HUES48 (cell line): Measurements from ENCODE around the gene UBE2R2.
"Not testable (repeated sequence)": the region's sequence is repeated elsewhere in the genome, so short reads cannot be mapped to it uniquely, and the experiment has no call there.

Experiments used
- H3K27ac ChIP-seq: one replicate; pipeline ENCODE4 v1.7.0; 2013; ENCODE audit warnings: low read depth, low read length, inconsistent platforms
- H3K27me3 ChIP-seq: 2 replicates; pipeline ENCODE4 v1.6.1; 2013; ENCODE audit warnings: mild to moderate bottlenecking, low read length; ENCODE audit not compliant: control insufficient read depth, insufficient read depth
- H3K36me3 ChIP-seq: 2 replicates; pipeline ENCODE4 v1.6.1; 2013; ENCODE audit warnings: low read length; ENCODE audit not compliant: control insufficient read depth, insufficient read depth
- H3K4me1 ChIP-seq: 2 replicates; pipeline ENCODE4 v1.6.1; 2013; ENCODE audit warnings: mild to moderate bottlenecking, low read length; ENCODE audit not compliant: control insufficient read depth, insufficient read depth
- H3K4me3 ChIP-seq: 2 replicates; pipeline ENCODE4 v1.5.1; 2013; ENCODE audit warnings: mild to moderate bottlenecking, low read depth, low read length
- H3K9ac ChIP-seq: 2 replicates; pipeline ENCODE4 v1.6.1; 2013; ENCODE audit warnings: mild to moderate bottlenecking, low read depth, low read length, moderate library complexity
- H3K9me3 ChIP-seq: 2 replicates; pipeline ENCODE4 v1.6.1; 2013; ENCODE audit warnings: low read length; ENCODE audit not compliant: control insufficient read depth, insufficient read depth

The UBE2R2 gene

GRCh38 chr9:33799928-33800704 is 16.8 kb upstream of the UBE2R2 start:
- no peaks in the 10 kb centered on the region for H3K27me3 ChIP-seq
- H3K9me3 ChIP-seq, result no peaks in the 10 kb centered on the region
- peaks cover 11% of the 10 kb centered on the region; the same call in 1 of the 2 replicates for H3K4me1 ChIP-seq
- no peaks in the 10 kb centered on the region for H3K36me3 ChIP-seq
- H3K27ac ChIP-seq, result no peak overlapping the region
- H3K4me3 ChIP-seq, result no peak overlapping the region
- no peak overlapping the region for H3K9ac ChIP-seq

GRCh38 chr9:33800886-33801285 is 16.1 kb upstream of the UBE2R2 start:
- Histone ChIP-seq H3K27ac (no peak overlapping the region), H3K4me3 (no peak overlapping the region), H3K9me3 (no peaks in the 10 kb centered on the region), H3K9ac (no peak overlapping the region), H3K4me1 (peaks cover 8% of the 10 kb centered on the region; the same call in 1 of the 2 replicates), H3K27me3 (no peaks in the 10 kb centered on the region), H3K36me3 (no peaks in the 10 kb centered on the region)

GRCh38 chr9:33801943-33802500 is 14.9 kb upstream of the UBE2R2 start:
- H3K4me3 ChIP-seq, H3K27ac ChIP-seq, H3K27me3 ChIP-seq, H3K36me3 ChIP-seq, H3K4me1 ChIP-seq, H3K9me3 ChIP-seq, H3K9ac ChIP-seq: not testable (repeated sequence)

- H3K4me1 ChIP-seq, H3K36me3 ChIP-seq, H3K27ac ChIP-seq, H3K27me3 ChIP-seq, H3K9ac ChIP-seq, H3K9me3 ChIP-seq, H3K4me3 ChIP-seq: not testable (repeated sequence)
Measured at GRCh38 chr9:33804196-33804595, 12.8 kb upstream of the UBE2R2 start.

GRCh38 chr9:33807156-33807555 is 9.8 kb upstream of the UBE2R2 start:
- H3K4me3 ChIP-seq, H3K36me3 ChIP-seq, H3K27ac ChIP-seq, H3K27me3 ChIP-seq, H3K9me3 ChIP-seq, H3K9ac ChIP-seq, H3K4me1 ChIP-seq: not testable (repeated sequence)

- H3K9ac ChIP-seq, H3K4me1 ChIP-seq, H3K9me3 ChIP-seq, H3K4me3 ChIP-seq, H3K36me3 ChIP-seq, H3K27me3 ChIP-seq, H3K27ac ChIP-seq: not testable (repeated sequence)
Measured at GRCh38 chr9:33808979-33809322, 8.0 kb upstream of the UBE2R2 start.

GRCh38 chr9:33809506-33809905 is 7.5 kb upstream of the UBE2R2 start:
- Histone ChIP-seq H3K36me3 (no peaks in the 10 kb centered on the region), H3K9me3 (no peaks in the 10 kb centered on the region), H3K27ac (no peak overlapping the region), H3K27me3 (no peaks in the 10 kb centered on the region), H3K4me1 (0 out of 2 replicates have a peak, but pooled peaks cover 3% of the 10 kb centered on the region), H3K4me3 (no peak overlapping the region), H3K9ac (no peak overlapping the region)

GRCh38 chr9:33813712-33814641 is 3.0 kb upstream of the UBE2R2 start:
- no peak overlapping the region for H3K27ac ChIP-seq
- H3K4me3 ChIP-seq, result no peak overlapping the region
- no peaks in the 10 kb centered on the region for H3K27me3 ChIP-seq
- no peak overlapping the region for H3K9ac ChIP-seq
- peaks cover 12% of the 10 kb centered on the region for H3K4me1 ChIP-seq
- H3K36me3 ChIP-seq, result no peaks in the 10 kb centered on the region
- no peaks in the 10 kb centered on the region for H3K9me3 ChIP-seq

- Histone ChIP-seq H3K4me3 (no peak overlapping the region), H3K9me3 (no peaks in the 10 kb centered on the region), H3K36me3 (no peaks in the 10 kb centered on the region), H3K27ac (peak overlapping the region; percentile 87), H3K4me1 (peaks cover 24% of the 10 kb centered on the region), H3K27me3 (no peaks in the 10 kb centered on the region), H3K9ac (no peak overlapping the region)
Measured at GRCh38 chr9:33815781-33816180, 1.2 kb upstream of the UBE2R2 start.

GRCh38 chr9:33817327-33818166 is 587 bp downstream of the UBE2R2 start:
- Histone ChIP-seq H3K27me3 (no peaks in the 10 kb centered on the region), H3K27ac (peak overlapping the region; percentile 99), H3K9me3 (no peaks in the 10 kb centered on the region), H3K36me3 (no peaks in the 10 kb centered on the region), H3K4me3 (peak overlapping the region; percentile 95), H3K4me1 (peaks cover 24% of the 10 kb centered on the region), H3K9ac (peak overlapping the region; percentile 97)
